Left forelimb (tissue), 1 donor: ENCODE results near the gene SSU72.
A peak's percentile ranks its signal among the peaks of the same experiment; 100 is the strongest.

Experiments
- DNase-seq: peaks from one replicate; pipeline ENCODE4 v3.0.0-alpha.2; 2018; ENCODE audit warnings: low spot score

Gene SSU72

DNA sequence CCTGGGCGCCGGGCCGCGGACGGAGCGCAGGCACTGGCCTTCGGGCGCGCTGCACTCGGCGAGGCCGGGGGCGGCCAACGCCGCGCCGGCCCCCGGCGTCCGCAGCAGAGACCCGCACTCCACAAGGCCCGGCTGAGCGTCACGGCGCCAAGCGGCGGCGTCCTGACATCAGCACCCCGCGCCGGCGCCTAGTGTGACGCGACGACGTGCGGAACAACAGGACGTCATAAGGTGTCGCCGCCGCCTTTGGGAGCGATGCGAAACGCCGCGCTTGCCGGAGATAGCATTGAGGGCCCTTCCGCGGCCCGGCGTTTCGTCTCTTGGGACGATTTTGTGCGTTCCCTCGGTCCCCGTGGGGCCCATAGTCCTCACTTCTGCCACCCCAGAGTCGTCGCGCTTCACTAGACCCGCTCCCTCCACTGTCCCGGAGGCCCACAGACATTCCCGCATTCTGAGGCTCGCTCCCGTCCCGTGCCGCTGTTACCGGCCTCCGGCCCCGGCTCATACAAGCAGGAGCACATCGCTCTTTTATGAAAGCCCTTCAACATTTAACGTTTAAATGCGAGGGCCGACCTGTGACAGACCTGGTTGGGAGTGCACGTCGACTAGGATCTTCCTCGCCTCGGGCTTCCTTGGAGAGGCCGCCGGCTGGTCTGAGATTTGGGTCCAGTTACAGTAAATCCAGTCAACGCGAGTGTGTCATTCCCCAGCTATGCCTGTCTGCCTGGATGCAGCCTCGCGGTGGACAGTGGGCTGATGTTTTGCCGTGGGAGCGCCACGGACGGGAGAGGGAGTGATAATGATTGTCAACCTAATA, at the start of gene SSU72:
Gene SSU72 (minus strand): TSS at position 143 of the 817 bp plus-strand sequence. CDS start 306 bp downstream, outside the sequence.
- DNase-seq = peak; percentile 94

DNA sequence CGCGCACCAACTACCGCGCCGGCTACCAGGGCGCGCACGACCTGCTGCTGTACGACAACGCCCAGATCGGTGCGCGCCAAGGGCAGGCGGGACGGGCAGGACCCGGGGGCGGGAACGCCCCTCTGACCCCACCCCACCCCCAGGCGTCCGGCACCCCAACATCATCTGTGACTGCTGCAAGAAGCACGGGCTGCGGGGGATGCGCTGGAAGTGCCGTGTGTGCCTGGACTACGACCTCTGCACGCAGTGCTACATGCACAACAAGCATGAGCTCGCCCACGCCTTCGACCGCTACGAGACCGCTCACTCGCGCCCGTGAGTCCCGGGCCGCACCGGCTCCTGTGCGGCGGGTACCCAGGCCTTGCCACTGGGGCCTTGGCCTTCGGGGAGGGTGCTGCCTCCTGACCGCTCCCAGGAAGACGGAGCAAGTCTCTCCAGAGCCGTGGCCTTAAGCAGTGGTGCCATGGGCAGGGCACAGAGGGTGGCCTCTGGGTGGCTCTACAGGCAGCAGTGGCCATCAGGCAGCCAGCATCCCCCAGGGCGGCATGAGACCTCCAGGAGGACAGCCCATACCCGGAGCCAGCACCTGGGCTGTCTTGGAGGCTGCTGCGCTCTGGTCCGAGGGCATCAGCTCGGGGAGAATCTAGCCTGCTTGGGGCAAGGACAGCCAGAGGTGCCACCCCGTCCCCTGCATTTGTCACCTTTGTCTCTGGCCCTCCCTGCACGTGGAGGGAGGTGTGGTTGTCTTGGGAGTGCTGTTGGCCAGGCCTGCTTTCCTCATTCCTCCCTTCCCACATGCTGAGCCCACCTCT, 49.2 kb upstream of the SSU72 start:
- no peak for DNase-seq

DNA sequence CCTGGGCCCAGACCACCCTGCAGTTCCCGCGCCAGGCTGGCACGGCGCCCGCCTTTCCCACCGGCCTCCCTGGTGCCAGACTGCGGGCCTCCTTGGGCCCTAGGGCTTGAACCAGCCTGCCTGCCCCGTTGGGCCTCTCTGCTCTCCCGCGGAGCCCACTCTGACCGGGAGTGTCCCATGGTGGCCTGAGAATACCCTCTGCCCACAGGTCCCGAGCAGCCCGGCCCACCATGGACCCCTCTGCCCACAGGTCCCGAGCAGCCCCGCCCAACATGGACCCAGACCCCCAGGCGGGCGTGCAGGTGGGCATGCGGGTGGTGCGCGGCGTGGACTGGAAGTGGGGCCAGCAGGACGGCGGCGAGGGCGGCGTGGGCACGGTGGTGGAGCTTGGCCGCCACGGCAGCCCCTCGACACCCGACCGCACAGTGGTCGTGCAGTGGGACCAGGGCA, 48.5 kb upstream of the SSU72 start:
- DNase-seq = no peak

DNA sequence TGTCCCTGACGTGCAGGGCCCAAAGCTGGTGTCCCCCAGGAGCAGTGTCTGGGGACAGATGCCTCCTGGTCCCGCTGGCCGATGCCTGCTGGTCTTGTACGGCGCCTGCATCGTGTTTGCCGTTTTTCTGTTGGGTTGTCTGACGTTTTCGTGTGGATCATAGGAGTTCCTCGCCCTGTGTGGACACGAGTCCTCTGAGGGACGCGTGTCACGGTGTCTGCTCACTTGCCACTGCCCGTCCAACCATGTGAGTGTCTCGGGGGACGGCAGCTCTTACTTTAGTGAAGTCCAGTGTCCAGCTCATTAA, 48.1 kb upstream of the SSU72 start:
- DNase-seq = no peak

DNA sequence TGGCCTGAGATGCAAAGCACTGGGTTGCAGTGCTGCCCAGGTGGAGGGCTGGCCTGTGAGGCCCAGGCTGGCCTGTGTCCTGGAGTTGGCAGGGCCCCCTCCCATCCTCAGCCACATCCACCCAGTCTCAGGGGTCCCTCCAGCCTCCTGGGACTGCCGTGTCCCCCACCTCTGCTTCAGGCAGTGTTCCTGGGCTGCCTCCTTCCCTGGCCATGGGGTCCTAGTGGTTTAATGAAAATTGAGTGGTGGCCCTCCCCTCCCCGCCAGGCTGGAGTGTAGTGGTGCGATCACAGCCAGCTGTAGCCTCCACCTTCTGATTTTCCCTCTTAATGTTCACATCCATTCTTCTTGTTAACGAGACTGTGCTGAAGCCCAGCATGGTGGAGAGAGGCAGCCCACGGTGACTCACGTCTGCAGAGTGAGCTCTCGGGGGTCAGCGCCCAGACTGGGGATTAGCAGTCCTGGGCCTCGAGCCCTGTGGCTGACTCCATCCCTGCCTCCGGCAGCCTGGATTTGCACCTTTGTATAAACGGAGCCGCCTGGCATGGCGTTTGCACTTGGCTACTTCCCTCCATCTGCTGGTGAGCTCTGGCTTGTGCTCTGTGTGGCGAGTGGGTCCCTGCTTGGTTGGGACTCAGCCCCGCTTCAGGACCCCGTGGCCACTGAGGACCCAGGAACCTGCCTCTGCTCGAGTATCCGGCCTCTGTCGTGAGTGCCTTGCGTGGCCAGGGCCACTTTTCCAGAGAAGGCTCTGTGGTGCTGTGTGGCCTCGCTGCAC, 47.5 kb upstream of the SSU72 start:
- DNase-seq = no peak

DNA sequence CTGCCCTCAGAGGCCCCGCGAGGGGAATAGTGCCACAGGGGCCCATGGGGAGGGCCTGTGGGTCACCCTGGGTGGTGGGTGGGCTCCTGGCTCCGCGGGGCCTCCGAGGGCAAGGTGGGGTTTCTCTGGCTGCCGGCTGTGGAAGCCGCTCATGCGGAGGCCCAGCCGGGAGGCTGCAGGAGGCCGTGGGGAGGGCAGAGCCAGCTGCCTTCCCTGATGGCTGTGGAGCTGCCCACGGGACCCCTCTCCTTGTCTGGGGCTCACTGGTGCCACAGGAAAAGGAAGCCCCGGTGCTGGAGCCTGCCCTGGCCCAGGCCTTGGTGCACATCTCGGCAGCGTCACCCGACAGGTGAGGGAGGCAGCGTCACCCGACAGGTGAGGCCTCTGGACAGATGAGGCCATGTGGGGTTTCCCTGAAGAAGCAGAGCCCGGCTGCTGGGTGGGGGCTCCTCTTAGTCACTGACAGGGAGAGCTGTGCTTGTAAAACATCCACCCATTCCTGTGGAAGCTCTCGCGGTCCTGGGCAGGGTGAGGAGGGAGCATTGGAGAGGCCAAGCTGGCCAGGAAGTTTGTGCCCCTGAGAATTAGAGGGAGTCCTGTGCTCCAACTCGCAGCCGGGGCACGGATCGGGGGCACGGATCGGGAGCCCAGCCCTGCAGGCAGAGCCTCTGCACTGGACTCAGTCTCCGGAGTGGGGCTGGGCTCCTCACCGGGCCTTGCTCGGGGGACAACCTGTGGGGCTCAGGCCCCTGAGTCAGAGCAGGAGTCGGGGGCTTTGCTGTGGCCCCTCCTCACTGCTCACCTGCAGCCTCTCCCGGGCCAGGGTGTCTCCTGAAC, 46.7 kb upstream of the SSU72 start:
- no peak for DNase-seq

DNA sequence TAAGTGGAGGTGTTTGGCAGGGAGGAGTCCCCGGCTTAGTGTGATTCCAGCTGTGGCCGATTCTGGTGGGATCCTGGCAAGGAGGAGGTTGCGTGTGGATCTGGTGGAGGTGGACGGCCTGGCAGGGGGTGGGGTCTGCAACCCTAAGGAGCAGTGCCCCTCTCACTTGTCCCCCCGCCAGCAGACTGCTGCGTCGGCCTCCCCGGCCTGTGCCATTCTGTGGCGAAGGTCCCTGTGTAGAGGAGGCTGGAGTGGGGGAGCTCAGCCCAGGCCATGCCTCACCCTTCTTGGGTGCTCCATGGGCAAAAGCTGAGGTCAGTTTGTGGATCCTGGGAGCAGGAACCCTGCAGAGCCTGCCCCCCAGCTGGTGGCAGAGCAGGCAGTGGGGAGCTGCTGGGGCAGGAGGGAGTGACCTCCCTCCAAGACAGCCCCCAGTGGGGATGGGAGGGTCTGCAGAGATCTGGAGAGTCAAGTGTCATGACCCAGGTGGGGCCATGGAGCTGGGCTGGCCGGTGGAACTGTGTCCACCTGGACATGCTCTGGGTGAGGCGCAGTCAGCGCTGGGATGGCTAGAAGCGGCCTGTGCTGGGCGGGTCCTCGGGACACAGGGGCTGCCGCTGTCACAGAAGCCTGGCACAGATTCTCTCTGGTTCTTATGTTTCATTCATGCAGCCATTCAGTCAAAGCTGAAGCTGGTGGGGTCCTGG, 45.9 kb upstream of the SSU72 start:
- DNase-seq = no peak

DNA sequence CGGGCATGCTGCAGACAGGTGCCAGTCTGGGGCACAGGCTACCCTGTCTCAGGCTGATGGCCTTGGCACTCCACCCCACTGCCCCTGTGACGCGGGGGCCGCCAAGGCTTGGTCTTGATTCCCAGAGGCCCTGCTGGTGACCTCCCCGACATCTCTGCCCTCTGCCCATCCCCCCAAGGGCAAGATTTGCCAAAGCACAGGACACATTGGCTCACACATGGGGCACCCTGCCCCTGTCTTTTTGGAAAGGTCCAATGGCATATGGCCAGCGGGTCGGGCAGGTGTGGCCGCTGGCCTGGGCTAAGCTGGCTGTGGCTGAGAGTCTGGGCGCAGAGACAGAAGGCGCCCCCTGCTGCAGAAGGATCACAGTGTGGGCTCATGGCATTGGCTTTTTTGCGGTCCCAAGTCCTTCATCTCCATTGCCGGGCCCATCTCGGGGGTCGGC, 45.3 kb upstream of the SSU72 start:
- DNase-seq = no peak

DNA sequence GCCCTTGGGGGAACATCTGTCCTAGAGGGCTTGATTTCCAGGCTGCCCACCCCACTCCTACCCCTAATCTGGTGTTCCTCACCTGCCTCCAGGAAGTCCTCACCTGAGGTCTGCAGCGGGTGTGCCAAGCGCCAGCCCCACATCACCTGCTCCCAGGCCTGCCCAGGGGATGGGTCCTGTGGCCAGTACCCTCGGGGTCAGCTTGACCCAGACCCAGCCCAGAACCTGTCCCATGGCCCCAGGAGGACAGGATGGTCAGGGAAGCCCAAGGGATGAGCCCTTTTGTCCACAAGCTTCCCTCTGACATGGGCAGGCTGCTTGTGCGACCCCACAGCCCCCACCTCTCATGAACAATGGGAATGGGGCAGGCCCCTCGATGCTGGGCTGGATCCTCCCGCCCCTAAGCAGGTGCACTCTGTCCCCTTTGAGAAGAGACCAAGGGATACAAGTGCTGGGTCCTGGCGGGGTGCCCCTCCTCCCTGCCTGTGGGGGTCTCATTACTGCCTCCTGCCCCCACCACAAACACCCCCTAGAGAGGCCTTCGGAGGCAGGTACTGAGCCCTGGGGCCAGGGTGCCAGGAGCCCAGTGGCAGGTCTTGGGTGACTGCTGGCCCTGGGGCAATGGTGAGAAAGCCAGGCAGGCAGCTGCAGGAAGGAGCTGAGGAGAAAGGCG, 43.9 kb upstream of the SSU72 start:
- DNase-seq = no peak

DNA sequence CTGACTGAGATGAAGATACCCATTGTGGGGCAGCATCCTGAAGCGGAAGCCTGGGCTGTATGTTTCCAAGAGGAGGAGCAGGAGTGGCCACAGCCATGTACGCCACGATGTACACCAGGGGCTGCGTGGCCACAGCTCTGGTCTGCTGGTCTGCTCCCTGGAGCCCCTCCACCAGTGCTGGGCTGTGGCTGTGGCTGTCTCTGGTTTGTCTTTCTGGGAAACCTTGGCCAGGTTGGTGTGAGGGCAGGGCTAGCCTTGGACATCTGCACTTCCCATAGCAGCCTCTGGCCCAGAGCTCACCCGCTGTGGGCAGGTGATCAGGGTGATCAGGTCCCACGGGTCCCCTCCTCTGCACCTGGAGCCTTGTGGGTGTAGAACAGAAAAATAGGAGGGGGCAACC, 43.3 kb upstream of the SSU72 start:
- DNase-seq = no peak

DNA sequence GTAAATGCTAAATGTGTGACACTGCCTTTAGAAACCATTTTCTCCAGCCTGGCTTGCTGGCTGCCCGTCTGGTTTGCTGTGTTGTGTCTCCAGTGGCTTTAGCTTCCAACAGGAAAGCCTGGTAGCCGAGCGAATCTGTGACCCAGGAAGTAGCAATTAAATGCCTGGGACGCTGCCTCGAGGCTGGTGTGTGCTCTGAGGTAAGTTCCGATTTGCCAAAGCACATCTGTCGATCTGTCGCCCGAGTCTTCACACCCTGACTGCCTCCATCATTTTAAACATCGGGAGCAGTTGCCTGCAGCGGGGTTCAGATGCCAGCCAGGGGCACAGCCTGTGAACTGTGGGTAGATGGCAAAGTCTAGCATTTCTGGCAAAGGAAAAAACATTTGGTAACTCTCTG, 42.9 kb upstream of the SSU72 start:
- no peak for DNase-seq

DNA sequence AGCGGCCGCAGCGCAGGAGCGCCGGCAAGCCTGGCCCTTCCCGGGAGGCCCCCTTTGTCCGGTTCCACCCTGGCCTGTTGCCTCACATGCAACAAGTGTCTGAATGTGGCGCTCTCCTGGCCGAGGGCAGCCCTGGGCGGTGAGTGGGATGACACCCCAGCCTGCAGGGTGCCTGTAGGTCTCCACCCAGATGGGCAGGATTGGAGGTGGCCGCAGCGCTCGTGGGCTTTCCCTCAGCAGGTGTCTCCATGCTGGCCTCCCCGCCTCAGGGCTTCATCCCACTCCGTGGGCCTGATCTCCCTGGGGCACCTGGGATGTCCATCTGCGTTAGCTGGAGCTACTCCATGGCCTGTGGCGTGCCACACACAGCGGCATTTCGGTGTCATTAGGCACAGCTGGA, 42.2 kb upstream of the SSU72 start:
- no peak for DNase-seq

DNA sequence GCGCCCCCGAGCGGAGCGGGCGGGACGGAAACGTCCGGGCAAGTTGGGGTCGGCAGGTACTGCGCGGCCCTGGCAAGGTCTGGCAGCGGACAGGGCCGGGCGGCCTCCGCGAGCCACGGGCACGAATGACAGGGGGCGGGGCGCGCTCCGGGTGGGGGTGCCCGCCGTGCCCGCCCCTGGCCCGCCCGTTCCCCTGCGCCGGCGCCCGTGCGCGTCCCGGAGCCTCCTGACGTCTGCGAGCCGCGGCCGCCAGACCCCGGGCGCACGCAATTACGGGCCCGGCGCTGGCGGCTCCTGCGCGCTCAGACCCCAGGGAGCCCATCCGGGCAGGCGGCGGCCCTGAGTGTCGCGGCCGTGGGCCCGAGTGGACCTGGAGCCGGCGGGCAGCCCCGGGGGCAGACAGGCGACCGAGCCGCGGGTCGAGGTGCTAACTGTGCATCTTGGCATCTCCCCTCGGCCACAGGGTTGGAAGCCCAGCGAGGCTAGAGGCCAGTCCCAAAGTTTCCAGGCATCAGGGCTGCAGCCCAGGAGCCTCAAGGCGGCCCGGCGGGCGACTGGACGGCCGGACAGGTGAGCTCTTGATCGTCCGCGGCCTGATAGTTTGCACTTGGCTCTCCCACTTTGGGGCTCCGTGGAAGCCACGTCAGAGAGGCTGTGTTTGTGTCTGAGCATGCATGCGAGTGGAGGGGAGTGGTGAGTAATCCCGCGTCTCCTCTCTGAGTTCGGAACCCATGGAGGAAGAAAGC, 41.6 kb upstream of the SSU72 start:
- DNase-seq = no peak

DNA sequence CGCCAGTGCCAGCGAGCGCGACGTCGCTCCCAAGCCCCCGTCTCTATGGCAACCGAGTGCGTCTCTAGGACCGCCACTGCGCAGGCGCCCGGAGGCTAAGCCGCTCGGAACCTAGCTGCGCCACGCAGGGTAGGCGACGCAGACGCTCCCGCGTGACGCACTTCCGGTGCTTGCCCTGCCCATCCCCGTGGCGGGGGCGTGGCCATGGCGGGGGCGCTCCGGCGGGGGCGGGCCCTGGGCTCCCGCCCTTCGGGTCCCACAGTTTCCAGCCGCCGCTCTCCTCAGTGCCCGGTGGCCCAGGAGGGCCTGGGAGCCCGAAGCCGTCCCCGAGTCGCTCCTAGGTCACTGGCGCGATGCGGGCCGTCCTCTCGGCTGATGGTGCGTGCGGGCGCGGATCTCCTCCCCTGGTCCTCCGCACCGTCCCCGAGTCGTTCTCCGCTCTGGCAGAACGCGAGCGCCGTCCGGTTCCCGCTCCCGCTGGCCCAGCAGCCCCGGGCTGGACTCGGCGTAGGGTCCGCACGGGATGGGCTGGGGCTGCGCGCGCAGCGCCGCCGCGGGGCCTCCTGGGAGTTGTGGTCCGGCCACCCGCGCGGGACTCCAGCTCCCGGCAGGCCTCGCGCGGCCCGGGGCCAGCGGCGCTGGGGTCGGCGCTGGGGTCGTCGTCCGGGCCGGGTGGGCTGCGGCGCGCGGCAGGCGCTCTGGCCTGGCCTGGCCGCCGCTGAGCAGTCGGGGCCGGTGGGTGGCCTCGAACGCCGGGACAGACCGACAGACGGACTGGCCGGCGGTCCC, 40.8 kb upstream of the SSU72 start, which contains the start of gene MIB2:
Gene MIB2 (plus strand): TSS at position 245 of the 789 bp plus-strand sequence. CDS start 7,953 bp downstream, outside the sequence.
- DNase-seq = peak; percentile 96

DNA sequence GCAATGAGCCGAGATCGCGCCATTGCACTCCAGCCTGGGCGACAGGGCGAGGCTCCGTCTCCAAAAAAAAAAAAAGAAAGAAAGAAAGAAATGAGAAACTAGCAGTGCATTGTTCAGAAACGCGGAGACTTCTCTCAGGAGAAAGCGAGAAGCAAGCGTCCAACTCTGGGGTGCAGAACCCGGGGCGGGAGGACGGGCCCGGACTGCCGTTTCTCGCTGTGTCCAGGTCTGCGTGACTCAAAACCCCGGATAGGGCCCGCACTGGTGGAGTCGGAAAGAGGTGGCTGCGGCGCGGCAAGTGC, 40.2 kb upstream of the SSU72 start:
- DNase-seq = no peak

DNA sequence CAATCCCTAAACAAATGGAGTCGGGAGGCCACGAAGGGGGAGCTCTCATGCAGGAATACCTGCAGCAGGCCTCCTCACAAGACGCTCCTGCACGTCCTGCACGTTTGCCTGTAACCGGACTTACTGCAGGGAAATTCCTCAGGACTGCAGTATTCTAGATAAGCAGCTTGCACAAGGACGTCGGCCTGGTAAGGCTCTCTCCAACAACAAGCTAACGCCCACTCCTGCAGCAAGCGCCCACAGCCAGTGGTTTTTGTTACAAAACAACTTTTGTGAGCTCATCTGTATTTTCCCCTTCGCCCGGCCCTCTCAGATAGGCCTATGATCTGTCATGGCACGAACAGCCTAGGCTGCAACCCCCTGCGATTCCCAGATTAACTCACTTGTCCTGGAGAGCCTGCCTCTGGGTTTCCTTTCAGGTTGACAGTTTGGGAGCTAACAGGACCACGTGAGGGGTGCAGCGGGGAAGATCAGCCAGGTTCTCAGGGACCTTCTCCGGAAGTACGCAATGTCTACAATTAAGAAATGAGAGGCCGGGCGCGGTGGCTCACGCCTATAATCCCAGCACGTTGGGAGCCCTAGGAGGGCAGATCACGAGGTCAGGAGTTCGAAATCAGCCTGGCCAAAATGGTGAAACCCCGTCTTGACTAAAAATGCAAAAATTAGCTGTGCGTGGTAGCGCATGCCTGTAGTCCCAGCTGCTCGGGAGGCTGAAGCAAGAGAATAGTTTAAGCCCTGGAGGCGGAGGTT, 39.7 kb upstream of the SSU72 start:
- no peak for DNase-seq

DNA sequence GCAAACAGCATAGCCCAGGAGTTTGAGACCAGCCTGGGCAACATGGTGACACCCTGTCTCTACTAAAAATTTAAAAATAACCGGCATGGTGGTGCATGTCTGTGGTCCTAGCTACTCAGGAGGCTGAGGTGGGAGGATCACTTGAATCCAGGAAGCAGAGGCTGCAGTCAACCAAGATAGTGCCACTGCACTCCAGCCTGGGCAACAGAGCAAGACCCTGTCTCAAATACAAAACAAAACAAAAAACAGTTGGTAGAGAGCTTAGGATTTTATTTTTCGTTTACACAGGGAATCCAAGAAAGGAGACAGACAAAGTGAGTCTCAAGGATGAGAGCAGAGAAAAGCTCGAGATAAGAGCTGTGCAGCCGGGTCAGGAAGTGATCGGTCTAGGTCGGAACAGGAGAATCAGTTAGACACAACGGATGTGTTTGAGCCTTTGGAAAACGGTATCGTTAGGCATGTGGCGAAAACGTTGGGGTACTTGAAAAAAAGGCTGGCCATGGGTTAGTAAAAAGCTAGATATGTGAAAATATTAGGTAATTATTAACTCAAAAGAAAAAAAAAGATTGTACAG, 38.9 kb upstream of the SSU72 start:
- no peak for DNase-seq

DNA sequence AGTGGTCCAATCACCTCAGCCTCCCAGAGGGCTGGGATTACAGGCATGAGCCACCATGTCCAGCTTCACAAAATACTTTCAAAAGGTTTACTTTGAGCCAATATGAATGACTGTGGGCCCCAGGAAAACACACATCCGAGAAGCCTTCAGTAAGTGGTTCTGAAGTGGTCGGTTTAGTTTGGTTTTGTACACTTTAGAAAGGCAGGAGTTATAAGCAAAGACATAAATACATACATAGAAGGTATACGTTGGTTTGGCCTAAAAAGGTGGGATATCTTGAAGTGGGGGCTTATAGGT, 37.4 kb upstream of the SSU72 start:
- DNase-seq = no peak
